ENCODE results near the gene ZSWIM3.
"Not testable (repeated sequence)": the region's sequence is repeated elsewhere in the genome, so short reads cannot be mapped to it uniquely, and the experiment has no call there.

Gene ZSWIM3

DNA sequence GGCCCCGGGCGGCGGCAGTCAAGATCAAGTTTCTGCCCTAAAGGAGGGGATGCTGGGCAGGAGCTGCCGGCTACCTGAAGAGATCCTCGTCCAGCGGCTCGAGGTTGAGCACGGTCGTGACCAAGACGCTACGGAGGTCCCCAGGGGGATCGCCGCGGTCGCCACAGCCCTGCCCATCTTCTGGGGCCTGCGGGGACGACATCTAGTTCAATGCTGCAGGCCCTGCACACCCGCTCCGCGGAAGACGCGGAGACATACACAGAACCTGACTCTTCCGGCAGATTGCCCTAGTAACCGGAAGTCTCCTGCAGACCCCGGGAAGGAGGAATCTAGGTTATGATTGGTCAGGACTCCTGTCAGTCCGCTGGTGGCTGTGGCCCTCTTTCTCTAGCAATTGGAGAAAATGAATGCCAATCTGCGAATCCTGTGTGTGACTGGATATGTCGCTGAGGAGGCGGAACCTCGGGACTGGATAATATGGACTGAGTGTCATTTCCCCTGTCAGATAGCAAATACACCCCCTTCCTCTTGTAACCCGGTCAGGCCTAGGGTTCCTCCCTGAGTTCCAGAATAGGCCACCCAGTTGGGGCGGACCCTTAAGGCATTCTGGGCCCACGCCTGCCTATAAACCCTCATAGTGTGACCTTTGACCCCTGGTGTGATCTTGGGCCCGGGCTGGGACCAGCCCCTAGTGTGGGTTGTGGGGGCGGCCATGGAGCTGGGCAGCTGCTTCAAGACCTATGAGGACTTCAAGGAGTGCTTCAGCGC is at the start of gene ZSWIM3, which contains the start of gene ACOT8:
TSS of gene ZSWIM3 (plus strand) at position 501 of the 768 bp plus-strand sequence. CDS start at position 713, 212 bp downstream.
TSS of gene ACOT8 (minus strand) at position 279 of the 768 bp plus-strand sequence. CDS start at position 202, 77 bp downstream.
- DNase-seq: peak; percentile 100

GRCh38 chr20:45810191-45810970 is 47.0 kb upstream of the ZSWIM3 start:
- no peak for DNase-seq

DNA sequence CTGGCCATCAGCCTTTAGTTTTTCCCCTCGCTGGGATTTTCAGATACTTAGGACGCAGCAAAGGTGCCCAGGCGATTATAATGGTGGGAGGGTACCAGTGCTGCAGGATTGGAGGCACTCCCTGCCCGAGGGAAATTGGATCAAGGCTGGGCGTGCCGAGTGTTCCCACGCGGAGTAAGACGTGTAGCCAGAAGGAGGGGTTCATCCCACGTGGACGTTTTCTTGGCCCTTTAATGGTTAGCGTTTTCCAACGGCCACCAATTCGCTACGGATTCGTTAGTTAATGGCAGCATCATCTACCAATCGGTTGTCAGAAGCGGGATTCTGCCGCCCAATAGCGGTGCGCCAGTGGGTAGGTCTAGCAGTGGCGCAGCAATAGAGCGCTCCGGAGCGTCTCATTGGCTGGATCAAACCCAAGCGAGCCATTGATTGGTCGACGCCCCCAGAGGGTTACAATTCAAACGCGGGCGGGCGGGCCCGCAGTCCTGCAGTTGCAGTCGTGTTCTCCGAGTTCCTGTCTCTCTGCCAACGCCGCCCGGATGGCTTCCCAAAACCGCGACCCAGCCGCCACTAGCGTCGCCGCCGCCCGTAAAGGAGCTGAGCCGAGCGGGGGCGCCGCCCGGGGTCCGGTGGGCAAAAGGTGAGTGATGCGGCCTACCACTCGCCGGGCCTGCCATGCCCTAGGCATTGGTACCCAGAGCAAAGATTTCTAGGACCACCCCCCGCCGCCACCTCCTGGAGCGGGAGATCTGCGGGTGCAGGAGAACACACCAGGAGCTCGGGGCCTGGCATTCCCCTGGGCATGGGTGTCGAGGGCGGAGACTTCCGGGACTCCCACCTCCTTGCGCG is 45.0 kb upstream of the ZSWIM3 start, which contains the start of gene UBE2C:
TSS of gene UBE2C (plus strand) at position 488 of the 849 bp plus-strand sequence. CDS start at position 540, 52 bp downstream.
- DNase-seq: peak; percentile 98 to 99

GRCh38 chr20:45813006-45813340 is 44.4 kb upstream of the ZSWIM3 start:
- no peak for DNase-seq

- DNase-seq: no peak
Measured at GRCh38 chr20:45813489-45813888, 43.9 kb upstream of the ZSWIM3 start.

GRCh38 chr20:45814314-45814713 is 43.1 kb upstream of the ZSWIM3 start:
- no peak for DNase-seq

GRCh38 chr20:45816951-45817350 is 40.5 kb upstream of the ZSWIM3 start:
- DNase-seq: no peak

DNA sequence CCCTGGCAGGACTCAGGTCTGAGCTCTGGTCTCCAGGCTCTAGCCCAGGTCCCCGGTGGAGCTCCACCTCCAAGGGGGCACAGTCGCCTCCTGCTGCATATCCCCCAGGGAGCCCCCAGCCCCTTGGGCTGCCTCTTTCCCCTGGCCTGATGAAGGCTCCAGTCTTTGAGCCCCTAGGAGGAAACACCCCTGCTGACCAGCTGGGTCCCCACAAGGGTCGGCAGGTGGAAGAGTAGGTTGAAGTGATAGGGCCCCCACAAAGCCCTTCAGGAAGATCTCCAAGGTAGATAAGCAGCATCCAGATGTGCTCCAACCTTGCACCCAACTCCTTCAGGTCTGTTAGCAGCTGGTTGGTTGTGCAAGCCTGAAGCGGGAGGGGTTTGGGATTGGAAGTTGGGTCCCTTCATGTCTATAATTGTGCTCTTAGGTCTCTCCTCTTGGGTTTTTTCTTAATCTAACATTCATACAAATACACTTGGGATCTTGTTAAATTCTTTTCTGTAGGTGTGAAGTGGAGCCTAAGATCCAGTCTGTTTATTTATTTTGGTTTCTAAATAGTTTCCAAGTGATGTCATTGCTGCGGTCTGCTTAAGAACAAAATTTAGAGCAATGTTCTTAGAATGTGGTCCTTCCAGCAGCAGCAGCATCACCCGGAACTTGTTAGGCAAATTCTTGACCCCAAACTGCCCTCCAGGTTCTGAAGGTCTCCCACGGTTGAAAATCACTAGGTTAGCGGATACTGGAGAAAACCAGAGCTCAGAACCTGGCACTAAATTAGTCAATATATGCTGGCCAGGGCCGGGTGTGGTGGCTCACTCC is 39.8 kb upstream of the ZSWIM3 start:
- DNase-seq: no peak

GRCh38 chr20:45818239-45818638 is 39.2 kb upstream of the ZSWIM3 start:
- DNase-seq: no peak

DNA sequence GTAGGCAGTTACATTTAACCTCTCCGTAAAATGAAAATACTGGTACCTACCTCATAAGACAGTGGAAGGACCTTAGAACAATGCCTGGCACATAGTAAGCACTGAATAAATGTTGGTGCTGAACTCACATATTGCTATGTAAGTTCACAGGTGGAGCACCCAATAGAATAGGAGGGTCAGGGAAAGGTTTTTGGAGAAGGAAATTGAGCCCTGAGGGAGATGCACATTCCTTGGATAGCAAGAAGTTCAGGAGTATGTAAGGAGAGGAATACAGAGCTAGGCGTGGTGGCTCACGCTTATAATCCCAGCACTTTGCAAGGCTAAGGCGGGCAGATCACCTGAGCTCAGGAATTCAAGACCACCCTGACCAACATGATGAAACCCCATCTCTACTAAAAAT is 37.9 kb upstream of the ZSWIM3 start:
- DNase-seq: no peak

GRCh38 chr20:45821947-45822346 is 35.5 kb upstream of the ZSWIM3 start:
- no peak for DNase-seq

DNA sequence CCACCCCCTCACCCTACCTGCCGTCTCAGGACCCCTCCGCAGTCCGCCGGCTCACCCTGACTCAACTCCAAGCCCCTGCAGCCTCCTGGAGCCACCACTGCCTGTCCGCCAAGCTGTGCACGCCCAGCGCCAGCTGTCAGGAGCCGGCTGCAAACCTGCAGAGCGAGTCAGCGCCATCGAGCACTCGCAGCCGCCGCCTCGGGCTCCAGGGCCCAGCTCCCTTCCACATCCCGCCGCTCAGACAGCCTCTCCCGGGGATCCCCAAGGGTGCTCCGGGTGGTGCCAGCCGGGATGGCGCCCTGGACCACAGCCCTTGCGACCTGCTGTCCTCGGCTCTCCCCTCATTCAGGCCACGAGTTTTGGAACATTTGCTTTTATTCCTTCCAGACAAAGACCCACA is 34.6 kb upstream of the ZSWIM3 start:
- DNase-seq: no peak

- peak; percentile 10 to 20 for DNase-seq
Measured at GRCh38 chr20:45823949-45824835, 33.2 kb upstream of the ZSWIM3 start.

DNA sequence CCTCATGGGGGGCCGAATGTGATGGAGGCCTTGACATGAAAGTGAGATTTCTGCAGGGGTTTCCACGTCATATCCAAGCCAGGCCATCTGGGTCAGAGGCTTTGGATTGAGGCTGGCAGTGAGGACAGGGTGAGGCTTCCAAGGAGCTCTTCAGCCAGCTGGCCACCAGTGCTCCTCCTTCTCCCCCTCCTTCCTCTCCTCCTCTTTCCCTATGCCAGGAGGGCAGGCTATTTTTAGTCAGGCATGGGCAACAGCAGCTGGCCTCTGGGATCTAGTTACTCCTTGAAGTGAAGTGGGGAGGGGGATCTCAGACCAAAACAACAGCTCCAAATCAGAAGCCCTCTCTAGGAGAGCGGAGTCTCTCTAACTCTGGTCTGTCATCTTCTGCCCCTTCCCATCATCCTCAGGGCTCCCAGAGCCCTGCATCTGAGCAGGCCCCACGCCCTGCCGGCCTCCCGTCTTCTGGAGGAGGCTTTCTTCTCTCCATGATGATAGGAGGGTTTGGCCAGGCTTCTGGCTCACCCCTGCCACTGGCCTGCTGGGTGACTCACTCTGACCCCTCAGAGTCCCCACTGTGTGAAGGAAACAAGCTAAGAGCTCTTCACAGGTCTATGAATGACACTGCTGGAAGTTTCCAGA is 30.9 kb upstream of the ZSWIM3 start:
- DNase-seq: no peak

- DNase-seq: no peak
Measured at GRCh38 chr20:45827030-45827652, 30.3 kb upstream of the ZSWIM3 start, which contains the start of gene TNNC2. TNNC2 (minus strand) TSS chr20:45827312; CDS start chr20:45827248, 64 bp downstream.

GRCh38 chr20:45827712-45828111 is 29.7 kb upstream of the ZSWIM3 start:
- no peak for DNase-seq

- DNase-seq: no peak
Measured at GRCh38 chr20:45828589-45828988, 28.8 kb upstream of the ZSWIM3 start.

- not testable (repeated sequence) for DNase-seq
Measured at GRCh38 chr20:45829673-45830106, 27.7 kb upstream of the ZSWIM3 start.

DNA sequence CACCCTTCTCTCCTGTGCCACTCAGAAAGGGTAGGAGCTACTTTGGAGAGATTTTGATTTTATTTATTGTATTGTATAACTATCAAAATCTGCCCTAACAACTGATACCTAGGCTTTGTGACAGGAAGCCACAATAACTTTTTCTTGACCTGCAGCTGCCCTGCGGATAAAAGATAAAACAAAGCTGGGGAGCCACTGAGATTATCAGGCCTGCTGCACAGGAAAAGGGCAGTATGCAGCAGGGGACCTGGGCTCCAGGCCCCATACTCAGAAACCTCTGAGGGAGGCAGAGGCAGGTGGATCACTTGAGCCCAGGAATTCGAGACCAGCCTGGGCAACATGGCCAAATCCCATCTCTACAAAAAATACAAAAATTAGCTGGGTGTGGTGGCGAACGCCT is 24.8 kb upstream of the ZSWIM3 start:
- DNase-seq: no peak

Data from inflammatory macrophage treated with lipopolysaccharide for 1 hour (primary cell).